K562 (cell line): ENCODE results near the gene ZNF41. TPM values are rescaled to one million over a fixed set of nuclear protein-coding genes. Genes with fewer than 3 reads are reported as not detected.

Experiments used
- ATAC-seq: fragments of 200-7000 bp; cut with Tn5 transposase; 3 replicates; pipeline ENCODE4 v1.9.1; 2020; ENCODE audit warnings: moderate library complexity
- BruUV-seq: library from RNA; stranded (reverse); fragments of 400-500 nt; replicated peaks from 2 replicates; lab custom pipeline; 2021; lab: Mats Ljungman, UMichigan
- CTCF ChIA-PET: fragments of 300-600 bp; formaldehyde crosslinking; extraction: SDS; loops from one replicate; lab custom pipeline; 2021; ENCODE audit warnings: low intra/inter-chr PET ratio; lab: Yijun Ruan, JAX
- POLR2A ChIA-PET: fragments of 300-600, 350-650 bp; sonication (Branson Sonifier 250); formaldehyde crosslinking; extraction: SDS; loops from one replicate; lab custom pipeline; 2021; ENCODE audit warnings: antibody characterized with exemption, inconsistent platforms; lab: Yijun Ruan, JAX
- DNase-seq, 4 experiments: peaks; one replicate each; pipeline versions ENCODE4 v3.0.0 to v3.0.0-alpha.2; 2011 to 2018; ENCODE audit warnings: low spot score in 3 of 4, mixed read lengths in 3 of 4; ENCODE audit errors: extremely low read depth in 1 of 4
- FAIRE-seq: peaks from 2 replicates; lab custom pipeline; 2011; peaks lifted over from hg19 to GRCh38; lab: Jason Lieb, UNC
- H2AFZ ChIP-seq: 2 replicates; pipeline ENCODE4 v1.6.0; 2011; ENCODE audit warnings: low read depth, low read length, control low read depth, inconsistent platforms
- H3K27ac ChIP-seq: fragments of 200-600 bp; 3 replicates; pipeline ENCODE4 v1.8.0; 2011; ENCODE audit warnings: low read depth, mild to moderate bottlenecking, control low read depth, inconsistent platforms, low read length, moderate library complexity, mixed read lengths; ENCODE audit errors: extremely low read depth
- H3K27me3 ChIP-seq, 2 experiments: fragments of 300-600 bp in 1 of 2; 2 replicates in 1 of 2; 3 replicates in 1 of 2; pipeline versions ENCODE4 v1.6.0 to v1.8.0; 2011; ENCODE audit warnings: inconsistent platforms in 2 of 2, low read length in 2 of 2, mild to moderate bottlenecking in 1 of 2, mixed read lengths in 1 of 2, moderate library complexity in 1 of 2; ENCODE audit not compliant: control insufficient read depth in 2 of 2, insufficient read depth in 2 of 2
- H3K36me3 ChIP-seq: fragments of 300-600 bp; 3 replicates; pipeline ENCODE4 v1.8.0; 2011; ENCODE audit warnings: mild to moderate bottlenecking, low read length, inconsistent platforms; ENCODE audit not compliant: control insufficient read depth, insufficient read depth
- H3K4me1 ChIP-seq, 2 experiments: fragments of 200-600 bp in 1 of 2; replicated peaks in 1 of 2; 2 replicates in 1 of 2; 3 replicates in 1 of 2; pipeline versions ENCODE4 v1.5.1 to v1.8.0; 2011; ENCODE audit warnings: inconsistent platforms in 2 of 2, low read length in 2 of 2, mild to moderate bottlenecking in 1 of 2, mixed read lengths in 1 of 2, moderate library complexity in 1 of 2; ENCODE audit not compliant: control insufficient read depth in 2 of 2, insufficient read depth in 2 of 2
- H3K4me2 ChIP-seq: 2 replicates; pipeline ENCODE4 v1.6.1; 2011; ENCODE audit warnings: low read length, control low read depth, inconsistent platforms, mixed read lengths; ENCODE audit not compliant: insufficient read depth
- H3K4me3 ChIP-seq: fragments of 200-600 bp; sonication (generic), shearing (Covaris generic); 2 replicates; pipeline ENCODE4 v1.5.1; 2016; ENCODE audit warnings: control low read depth, inconsistent platforms
- H3K79me2 ChIP-seq: fragments of 200-600 bp; 3 replicates; pipeline ENCODE4 v1.8.0; 2011; ENCODE audit warnings: low read length, inconsistent platforms; ENCODE audit not compliant: control insufficient read depth, insufficient read depth
- H3K9ac ChIP-seq, 2 experiments: 2 replicates each; pipeline versions ENCODE4 v1.6.0 to v1.6.1; 2011; ENCODE audit warnings: low read depth in 2 of 2, low read length in 2 of 2, control low read depth in 1 of 2, inconsistent platforms in 1 of 2, mild to moderate bottlenecking in 1 of 2, mixed read lengths in 1 of 2; ENCODE audit not compliant: insufficient read depth in 1 of 2
- H3K9me1 ChIP-seq: one replicate; pipeline ENCODE4 v1.6.0; 2011; ENCODE audit warnings: inconsistent platforms, mild to moderate bottlenecking, low read length, moderate library complexity; ENCODE audit not compliant: control insufficient read depth, insufficient read depth
- H3K9me3 ChIP-seq: replicated peaks from 2 replicates; pipeline ENCODE4 v1.5.1; 2011; ENCODE audit warnings: low read depth, low read length, inconsistent platforms; ENCODE audit not compliant: control insufficient read depth, insufficient read depth
- H4K20me1 ChIP-seq: replicated peaks from 2 replicates; pipeline ENCODE4 v1.6.1; 2011; ENCODE audit warnings: low read length, inconsistent platforms, mixed read lengths; ENCODE audit not compliant: control insufficient read depth, insufficient read depth
- EHMT2 ChIP-seq: fragments of 450-650 bp; IDR thresholded peaks from 2 replicates; pipeline ENCODE4 v1.6.1; 2018; ENCODE audit warnings: antibody characterized with exemption
- LEF1 ChIP-seq: fragments of 450-650 bp; IDR thresholded peaks from 2 replicates; pipeline ENCODE4 v1.6.1; 2016; ENCODE audit warnings: mild to moderate bottlenecking
- MBD1 ChIP-seq: fragments of 250-450 bp; sonication (Bioruptor Pico); IDR thresholded peaks from 2 replicates; pipeline ENCODE4 v1.8.0; 2022; ENCODE audit warnings: inconsistent platforms
- SOX6 ChIP-seq: fragments of 450-650 bp; IDR thresholded peaks from 2 replicates; pipeline ENCODE4 v1.6.1; 2014; ENCODE audit warnings: mild to moderate bottlenecking
- TARDBP ChIP-seq: fragments of 450-650 bp; IDR thresholded peaks from 2 replicates; pipeline ENCODE4 v1.6.1; 2016
- VEZF1 ChIP-seq: fragments of 200-800 bp; sonication (Bioruptor generic); IDR thresholded peaks from 2 replicates; pipeline ENCODE4 v1.6.1; 2017; ENCODE audit warnings: missing genetic modification characterization, missing compliant biosample characterization
- ZNF449 ChIP-seq: fragments of 250-450 bp; sonication (Bioruptor Pico); IDR thresholded peaks from 2 replicates; pipeline ENCODE4 v1.8.0; 2022; ENCODE audit warnings: moderate library complexity, mild to moderate bottlenecking, inconsistent platforms
- WGBS: fragments of 100-300 bp; shearing (Covaris generic); methylation state at CpG from one replicate; pipeline ENCODE4 v1.1.6; 2016; ENCODE audit warnings: low coverage, mixed read lengths; ENCODE audit not compliant: insufficient coverage; ENCODE audit errors: missing lambda C conversion rate; 5-methylcytosine and 5-hydroxymethylcytosine counted together
- in situ Hi-C: fragments of 300-500 bp; cut with MboI; formaldehyde crosslinking; loops from 4 replicates; pipeline ENCODE4 v1.15.0; 2018; ENCODE audit warnings: inconsistent platforms, mixed read lengths
- intact Hi-C: fragments of 100-400 bp; cut with micrococcal nuclease; formaldehyde crosslinking; loops from 2 replicates; pipeline ENCODE4 v1.14.2; 2022
- polyA plus RNA-seq, 8 experiments: library from polyadenylated mRNA; depleted of rRNA in 4 of 8; stranded (reverse) in 5 of 8; unstranded in 3 of 8; fragments of >200 nt; fragmentation: Nextera tagmentation in 2 of 8; fragmentation: Illumina TruSeq in 1 of 8; extraction: Ambion mirVana in 2 of 8; extraction: Trizol in 1 of 8; gene quantifications; 2 replicates each; pipeline versions ENCODE4 v1.2.1 to v1.2.3, GENCODE V29; 2011 to 2014; ENCODE audit warnings: inconsistent platforms in 1 of 8, missing spikeins in 1 of 8
- total RNA-seq, 7 experiments: library from RNA; depleted of rRNA in 6 of 7; stranded (reverse); fragments of >200 nt in 6 of 7; fragmentation: Illumina TruSeq in 2 of 7; extraction: Trizol in 2 of 7; gene quantifications; 2 replicates each; pipeline versions ENCODE4 v1.2.1 to v1.2.3, GENCODE V29; 2011 to 2021; ENCODE audit warnings: low replicate concordance in 1 of 7

The ZNF41 gene
- total and polyA plus RNA-seq, 9 of the 15 experiments (the other 6 are each of a cell fraction or from before 2014, with no cell fraction given), result 0.53 to 8.6 (median 6.6) TPM

GRCh38 chrX:47530049-47530448 lies 47.0 kb upstream of the ZNF41 start (continued):
- TF ChIP-seq VEZF1 (peak; percentile 66), EHMT2 (no peak), TARDBP (no peak), SOX6 (peak; percentile 92), LEF1 (peak; percentile 44; the same call in 1 of the 2 replicates)

GRCh38 chrX:47529548-47529947 lies 46.5 kb upstream of the ZNF41 start:
- H3K4me2 ChIP-seq, result no peak overlapping the region
- no peak overlapping the region for H2AFZ ChIP-seq

More at GRCh38 chrX:47529548-47529947, 46.5 kb upstream of the ZNF41 start:
- no peaks in the 10 kb centered on the region for H3K36me3 ChIP-seq
- no peak overlapping the region for H3K4me3 ChIP-seq
- no peak overlapping the region for H3K9ac ChIP-seq
- H3K9me1 ChIP-seq, result no peaks in the 10 kb centered on the region
- in situ Hi-C loops (loop anchor here (10.0 kb wide), 1 partner anchor 335 kb away; the partner anchor contains the start of gene UBA1), intact Hi-C loops (no loop called here)
- BruUV-seq, result no TSS peak
- H3K27ac ChIP-seq, result no peak overlapping the region; the same call in 2 of the 3 replicates
- H3K9me3 ChIP-seq, result no peaks in the 10 kb centered on the region
- no peaks in the 10 kb centered on the region; a peak in 1 of 5 replicates for H3K27me3 ChIP-seq
- no peaks in the 10 kb centered on the region for H3K79me2 ChIP-seq
- WGBS, result 46% methylated on average over 3 of the region's 8 CpGs
- POLR2A ChIA-PET, result interaction anchor here (0.6 kb wide), 1 partner anchor 289 kb away, joined by 3 read pairs; no protein-coding TSS in a partner anchor
- CTCF ChIA-PET, result no interaction called here
- H4K20me1 ChIP-seq, result no peaks in the 10 kb centered on the region
- H3K4me1 ChIP-seq, result no peaks in the 10 kb centered on the region
- ATAC-seq, result no peak
- TF ChIP-seq MBD1 (CRISPR knock-in tag) (no peak), ZNF449 (no peak)
- no peak for FAIRE-seq
- no peak for DNase-seq
